Mesenchymal stem cell (in vitro differentiated cells and primary cell): ENCODE results near the gene ENAM.
"Not testable (repeated sequence)": the region's sequence is repeated elsewhere in the genome, so short reads cannot be mapped to it uniquely, and the experiment has no call there.

Experiments
- DNase-seq: peaks from one replicate; pipeline ENCODE4 v3.0.0-alpha.2; 2013
- H2AFZ ChIP-seq: one replicate; pipeline ENCODE4 v1.6.1; 2013; ENCODE audit warnings: low read depth, mild to moderate bottlenecking, control low read depth, inconsistent platforms, low read length, moderate library complexity
- H2AK5ac ChIP-seq: 2 replicates; pipeline ENCODE4 v1.6.1; 2013; ENCODE audit warnings: low read length, moderate library complexity, mild to moderate bottlenecking, inconsistent platforms; ENCODE audit not compliant: severe bottlenecking
- H2BK120ac ChIP-seq: one replicate; pipeline ENCODE4 v1.6.1; 2013; ENCODE audit warnings: low read depth, mild to moderate bottlenecking, inconsistent platforms, low read length, moderate library complexity
- H2BK12ac ChIP-seq, 2 experiments: one replicate each; pipeline ENCODE4 v1.6.1; 2013; ENCODE audit warnings: inconsistent platforms in 2 of 2, low read length in 2 of 2, mild to moderate bottlenecking in 2 of 2, moderate library complexity in 2 of 2, control low read depth in 1 of 2
- H2BK15ac ChIP-seq: one replicate; pipeline ENCODE4 v1.6.1; 2013; ENCODE audit warnings: mild to moderate bottlenecking, low read depth, inconsistent platforms; ENCODE audit not compliant: poor library complexity, severe bottlenecking
- H2BK5ac ChIP-seq: 2 replicates; pipeline ENCODE4 v1.6.1; 2013; ENCODE audit warnings: low read depth, mild to moderate bottlenecking, low read length, control low read depth, inconsistent platforms; ENCODE audit not compliant: poor library complexity, severe bottlenecking
- H3K14ac ChIP-seq, 2 experiments: one replicate each; pipeline ENCODE4 v1.6.1; 2013; ENCODE audit warnings: inconsistent platforms in 2 of 2, low read length in 2 of 2, control low read depth in 1 of 2, mild to moderate bottlenecking in 1 of 2, moderate library complexity in 1 of 2
- H3K18ac ChIP-seq, 2 experiments: one replicate each; pipeline ENCODE4 v1.6.1; 2013; ENCODE audit warnings: inconsistent platforms in 2 of 2, low read length in 2 of 2, control low read depth in 1 of 2, low read depth in 1 of 2, mild to moderate bottlenecking in 1 of 2
- H3K23ac ChIP-seq, 2 experiments: one replicate each; pipeline ENCODE4 v1.6.1; 2013; ENCODE audit warnings: inconsistent platforms in 2 of 2, low read length in 2 of 2, mild to moderate bottlenecking in 2 of 2, moderate library complexity in 2 of 2, control low read depth in 1 of 2
- H3K27ac ChIP-seq: 2 replicates; pipeline ENCODE4 v1.5.1; 2013; ENCODE audit warnings: mild to moderate bottlenecking, moderate library complexity, low read length, control low read depth, inconsistent platforms; ENCODE audit not compliant: poor library complexity, severe bottlenecking
- H3K27me3 ChIP-seq, 2 experiments: 2 replicates each; pipeline versions ENCODE4 v1.6.1 to v1.7.0; 2013; ENCODE audit warnings: low read length in 2 of 2, mild to moderate bottlenecking in 2 of 2, moderate library complexity in 2 of 2, control low read depth in 1 of 2, inconsistent platforms in 1 of 2; ENCODE audit not compliant: control insufficient read depth in 1 of 2, insufficient read depth in 1 of 2
- H3K36me3 ChIP-seq, 2 experiments: 2 replicates each; pipeline versions ENCODE4 v1.6.1 to v1.7.0; 2013; ENCODE audit warnings: low read length in 2 of 2, control low read depth in 1 of 2, inconsistent platforms in 1 of 2, low read depth in 1 of 2, mild to moderate bottlenecking in 1 of 2; ENCODE audit not compliant: insufficient read depth in 2 of 2, control insufficient read depth in 1 of 2
- H3K4ac ChIP-seq, 2 experiments: one replicate each; pipeline ENCODE4 v1.6.1; 2013; ENCODE audit warnings: inconsistent platforms in 2 of 2, low read length in 2 of 2, mild to moderate bottlenecking in 2 of 2, moderate library complexity in 2 of 2, control low read depth in 1 of 2, low read depth in 1 of 2
- H3K4me1 ChIP-seq: 2 replicates; pipeline ENCODE4 v1.6.1; 2013; ENCODE audit warnings: low read depth, low read length, control low read depth; ENCODE audit not compliant: control insufficient read depth, insufficient read depth
- H3K4me2 ChIP-seq: 2 replicates; pipeline ENCODE4 v1.6.1; 2013; ENCODE audit warnings: low read length, mild to moderate bottlenecking, inconsistent platforms; ENCODE audit not compliant: poor library complexity, severe bottlenecking
- H3K4me3 ChIP-seq, 2 experiments: 2 replicates each; pipeline versions ENCODE4 v1.5.1 to v1.7.0; 2013; ENCODE audit warnings: low read length in 2 of 2, mild to moderate bottlenecking in 2 of 2, control low read depth in 1 of 2, low read depth in 1 of 2; ENCODE audit not compliant: insufficient read depth in 1 of 2
- H3K79me1 ChIP-seq: replicated peaks from 2 replicates; pipeline ENCODE4 v1.6.1; 2013; ENCODE audit warnings: mild to moderate bottlenecking, control low read depth, low read length, inconsistent platforms; ENCODE audit not compliant: poor library complexity, severe bottlenecking
- H3K9ac ChIP-seq: 2 replicates; pipeline ENCODE4 v1.7.0; 2013; ENCODE audit warnings: mild to moderate bottlenecking, low read length, moderate library complexity
- H3K9me3 ChIP-seq: 2 replicates; pipeline ENCODE4 v1.7.0; 2013; ENCODE audit warnings: mild to moderate bottlenecking, low read length; ENCODE audit not compliant: control insufficient read depth
- H4K8ac ChIP-seq: one replicate; pipeline ENCODE4 v1.6.1; 2013; ENCODE audit warnings: inconsistent platforms, mild to moderate bottlenecking, low read length, moderate library complexity
- H4K91ac ChIP-seq: one replicate; pipeline ENCODE4 v1.6.1; 2013; ENCODE audit warnings: mild to moderate bottlenecking, low read length, inconsistent platforms
- WGBS: methylation state at CpG from one replicate; pipeline ENCODE4 v1.1.7; 2013; ENCODE audit warnings: mixed read lengths; 5-methylcytosine and 5-hydroxymethylcytosine counted together

Gene ENAM

DNA sequence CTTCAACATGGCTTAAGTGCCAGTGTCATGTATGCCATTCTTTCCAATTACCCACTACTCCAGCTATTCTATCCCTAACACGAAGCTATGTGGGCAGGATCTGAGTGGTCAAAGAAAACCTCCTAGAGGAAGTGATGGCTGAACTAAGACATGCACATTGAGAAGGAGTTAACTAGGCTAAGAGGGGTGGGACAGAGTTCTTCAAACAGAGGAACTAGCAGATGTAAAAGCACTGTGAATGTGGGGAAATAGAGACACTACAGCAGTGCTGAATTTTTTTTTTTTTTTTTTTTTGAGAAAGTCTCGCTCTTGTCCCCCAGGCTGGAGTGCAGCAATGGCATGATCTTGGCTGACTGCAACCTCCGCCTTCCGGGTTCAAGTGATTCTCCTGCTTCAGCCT is 31.6 kb downstream of the ENAM start:
- H3K27me3 ChIP-seq, result no peaks in the 10 kb centered on the region
- no peak overlapping the region for H3K14ac ChIP-seq

DNA sequence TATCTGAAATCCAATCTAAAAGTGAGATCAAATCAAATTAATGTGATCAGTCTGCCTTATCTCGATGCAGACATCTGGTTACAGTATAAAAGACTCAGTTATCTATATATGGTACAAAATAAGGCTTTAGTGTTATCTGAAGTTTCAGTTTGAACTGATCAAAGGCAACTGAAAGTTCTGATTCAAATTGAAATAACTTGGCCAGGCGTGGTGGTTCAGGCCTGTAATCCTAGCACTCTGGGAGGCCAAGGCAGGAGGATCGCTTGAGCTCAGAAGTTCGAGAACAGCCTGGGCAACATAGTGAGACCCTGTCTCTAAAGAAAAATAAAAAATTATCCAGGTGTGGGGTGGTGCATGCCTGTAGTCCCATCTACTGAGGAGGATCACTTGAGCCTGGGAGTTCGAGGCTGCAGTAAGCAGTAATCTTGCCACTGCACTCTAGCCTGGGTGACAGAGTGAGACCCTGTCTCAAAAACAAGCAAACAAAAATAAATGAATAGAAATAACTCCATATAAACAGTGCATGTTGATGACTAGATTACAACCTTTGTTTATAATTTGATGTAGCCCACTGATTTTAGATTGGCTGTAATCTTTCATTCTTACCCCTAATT is 32.9 kb downstream of the ENAM start:
- not testable (repeated sequence) for H4K91ac ChIP-seq, H4K8ac ChIP-seq, H2BK15ac ChIP-seq, H3K23ac ChIP-seq, H3K9ac ChIP-seq, H2AFZ ChIP-seq, H2AK5ac ChIP-seq, H3K18ac ChIP-seq, H2BK5ac ChIP-seq, DNase-seq, H2BK12ac ChIP-seq, H3K9me3 ChIP-seq, H3K27me3 ChIP-seq, H2BK120ac ChIP-seq, H3K4me3 ChIP-seq, H3K4me2 ChIP-seq, H3K4me1 ChIP-seq, H3K4ac ChIP-seq, H3K27ac ChIP-seq, H3K79me1 ChIP-seq, H3K36me3 ChIP-seq, H3K14ac ChIP-seq
- WGBS, result 90% methylated on average over 4 of the region's 5 CpGs

More for the DNA sequence above, 31.6 kb downstream of the ENAM start:
- Histone ChIP-seq H2BK120ac (no peak overlapping the region), H3K18ac (no peak overlapping the region), H3K4me2 (no peak overlapping the region), H3K79me1 (no peaks in the 10 kb centered on the region), H2BK15ac (no peak overlapping the region), H2BK5ac (no peak overlapping the region), H4K91ac (no peak overlapping the region), H3K9ac (no peak overlapping the region), H3K36me3 (no peaks in the 10 kb centered on the region), H3K23ac (no peak overlapping the region), H4K8ac (no peak overlapping the region), H2AFZ (no peak overlapping the region), H2BK12ac (no peak overlapping the region), H2AK5ac (no peak overlapping the region), H3K27ac (no peak overlapping the region), H3K4me1 (no peaks in the 10 kb centered on the region), H3K4ac (no peak overlapping the region), H3K4me3 (no peak overlapping the region), H3K9me3 (no peaks in the 10 kb centered on the region)
- WGBS, result 92% methylated on average over 4 of the region's 4 CpGs
- DNase-seq, result no peak

DNA sequence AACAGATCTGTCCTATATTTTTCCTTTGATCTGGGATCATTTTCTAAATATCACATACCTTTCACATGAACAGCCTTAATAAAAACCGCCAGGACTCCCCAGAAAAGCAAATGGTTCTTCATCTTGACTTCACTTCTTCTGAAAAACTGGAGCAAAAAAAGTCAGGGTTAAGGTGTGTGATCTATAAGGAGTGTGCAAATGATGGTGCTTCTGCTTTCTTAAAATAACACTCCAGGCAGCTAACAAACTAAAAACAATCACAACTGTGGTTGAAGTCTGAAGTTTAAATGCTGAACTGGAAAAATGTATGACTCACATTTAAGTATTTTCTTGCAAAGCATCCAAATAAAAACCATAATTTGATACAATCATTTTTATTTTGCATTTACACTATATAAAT is 37.8 kb downstream of the ENAM start, which contains the start of gene JCHAIN:
TSS of gene JCHAIN (minus strand) at position 140 of the 400 bp plus-strand sequence. CDS start at position 122, 18 bp downstream.
- H3K4me3 ChIP-seq, result no peak within 1 kb of the TSS
- peak within 1 kb of the TSS; percentile 51 for H3K9ac ChIP-seq
- H2BK15ac ChIP-seq, result no peak within 1 kb of the TSS
- no peak within 1 kb of the TSS for H2AFZ ChIP-seq
- no peak within 1 kb of the TSS for H3K23ac ChIP-seq
- H3K27ac ChIP-seq, result no peak within 1 kb of the TSS
- no peaks in the 10 kb centered on the region for H3K9me3 ChIP-seq
- H3K4ac ChIP-seq, result no peak within 1 kb of the TSS
- H3K14ac ChIP-seq, result no peak within 1 kb of the TSS
- no peaks in the 10 kb centered on the region for H3K4me1 ChIP-seq
- no peaks in the 10 kb centered on the region for H3K27me3 ChIP-seq
- WGBS, result no CpG with 5 or more reads among the region's 1 CpG
- no peaks in the 10 kb centered on the region for H3K36me3 ChIP-seq
- H4K91ac ChIP-seq, result no peak within 1 kb of the TSS
- H3K4me2 ChIP-seq, result no peak within 1 kb of the TSS
- no peak within 1 kb of the TSS for H3K18ac ChIP-seq
- H4K8ac ChIP-seq, result no peak within 1 kb of the TSS
- no peak within 1 kb of the TSS for H2BK12ac ChIP-seq
- H2BK120ac ChIP-seq, result no peak within 1 kb of the TSS
- no peak within 1 kb of the TSS for H2AK5ac ChIP-seq
- H3K79me1 ChIP-seq, result no peaks in the 10 kb centered on the region
- DNase-seq, result no peak
- H2BK5ac ChIP-seq, result no peak within 1 kb of the TSS

DNA sequence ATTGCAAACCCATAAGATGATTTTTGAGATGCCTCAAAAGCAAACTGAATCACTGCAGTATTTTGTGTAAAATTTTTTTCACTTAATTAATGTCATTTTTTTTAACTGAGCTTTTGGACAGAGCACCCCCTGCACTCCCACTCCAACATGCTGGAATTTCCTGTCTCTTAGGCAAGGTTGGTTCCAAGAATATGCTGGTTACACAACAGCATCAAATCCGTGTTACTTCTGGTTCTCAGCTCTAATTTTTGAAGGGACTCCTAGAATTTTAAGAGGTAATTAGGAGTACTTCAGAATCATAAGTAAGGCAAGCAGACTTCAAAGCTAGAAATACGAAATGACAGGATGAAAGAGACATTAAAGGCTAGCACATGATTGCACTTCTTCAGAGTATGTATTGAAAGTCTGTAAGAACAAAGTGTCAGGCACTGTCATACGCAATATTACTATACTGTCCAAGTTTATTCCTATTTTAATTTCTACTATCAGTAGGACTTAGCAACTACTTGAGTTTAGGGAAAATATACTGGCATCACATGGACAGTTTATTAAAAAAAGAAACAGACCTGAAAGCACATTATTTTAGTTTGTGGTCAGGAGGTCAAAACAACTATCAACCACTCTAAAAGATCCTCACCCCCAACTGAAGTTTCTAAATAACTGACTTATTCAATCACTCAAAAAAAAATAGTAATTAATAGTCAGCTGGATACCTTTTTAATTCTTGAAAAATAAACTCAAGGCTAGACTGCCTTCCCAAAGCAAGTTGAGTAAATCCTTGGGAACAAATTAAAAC is 39.4 kb downstream of the ENAM start:
- H3K4ac ChIP-seq, result no peak overlapping the region
- WGBS, result 78% methylated on average over 2 of the region's 3 CpGs
- H2AFZ ChIP-seq, result no peak overlapping the region

More for the DNA sequence above, 39.4 kb downstream of the ENAM start:
- H2BK15ac ChIP-seq, result no peak overlapping the region
- H3K79me1 ChIP-seq, result no peaks in the 10 kb centered on the region
- no peak overlapping the region for H2BK120ac ChIP-seq
- H4K8ac ChIP-seq, result no peak overlapping the region
- H3K4me1 ChIP-seq, result no peaks in the 10 kb centered on the region
- no peak overlapping the region for H3K9ac ChIP-seq
- no peak overlapping the region for H2BK5ac ChIP-seq
- H4K91ac ChIP-seq, result no peak overlapping the region
- DNase-seq, result peak; percentile 4
- no peaks in the 10 kb centered on the region for H3K36me3 ChIP-seq
- H3K4me3 ChIP-seq, result no peak overlapping the region
- H3K18ac ChIP-seq, result no peak overlapping the region
- H3K14ac ChIP-seq, result no peak overlapping the region
- no peak overlapping the region for H2BK12ac ChIP-seq
- H2AK5ac ChIP-seq, result no peak overlapping the region
- no peak overlapping the region for H3K27ac ChIP-seq
- no peaks in the 10 kb centered on the region for H3K27me3 ChIP-seq
- no peak overlapping the region for H3K4me2 ChIP-seq
- no peak overlapping the region for H3K23ac ChIP-seq
- H3K9me3 ChIP-seq, result no peaks in the 10 kb centered on the region
